SK-N-SH (cell line): ENCODE data around the gene MTMR1.

ENCODE experiments used
- EZH2phosphoT487 ChIP-seq: fragments of 200-600 bp; sonication (generic); IDR thresholded peaks from 2 replicates; pipeline ENCODE4 v1.6.1; 2017; ENCODE audit warnings: low read depth, mixed run types, mild to moderate bottlenecking, antibody characterized with exemption, moderate library complexity, borderline replicate concordance
- GATA2 ChIP-seq: sonication (generic); formaldehyde crosslinking; IDR thresholded peaks from 2 replicates; pipeline ENCODE4 v1.5.0; 2020; ENCODE audit warnings: mild to moderate bottlenecking, missing genetic modification reagents
- JUND ChIP-seq: IDR thresholded peaks from 2 replicates; pipeline ENCODE4 v1.4.0; 2012
- MEF2A ChIP-seq: IDR thresholded peaks from 2 replicates; pipeline ENCODE4 v1.4.0; 2012; ENCODE audit warnings: low read depth, borderline replicate concordance
- MXI1 ChIP-seq: IDR thresholded peaks from 2 replicates; pipeline ENCODE4 v1.6.1; 2012; ENCODE audit warnings: mild to moderate bottlenecking, low read depth, low read length, improper control_type of control experiment
- NRF1 ChIP-seq: IDR thresholded peaks from 2 replicates; pipeline ENCODE4 v1.6.1; 2012; ENCODE audit warnings: low read depth, mild to moderate bottlenecking, low read length
- RAD21 ChIP-seq: IDR thresholded peaks from 2 replicates; pipeline ENCODE4 v1.6.1; 2012; ENCODE audit warnings: mild to moderate bottlenecking, low read length
- SIN3A ChIP-seq: IDR thresholded peaks from 2 replicates; pipeline ENCODE4 v1.6.1; 2012; ENCODE audit warnings: low read depth, mild to moderate bottlenecking, low read length, moderate library complexity, borderline replicate concordance
- YY1 ChIP-seq: IDR thresholded peaks from 2 replicates; pipeline ENCODE4 v1.4.0; 2012; ENCODE audit warnings: low read depth, mild to moderate bottlenecking
- TF ChIP-seq, protein P1 (sequence below): fragments of 200-600 bp; sonication (generic); IDR thresholded peaks from 2 replicates; pipeline ENCODE4 v1.6.1; 2017; ENCODE audit warnings: antibody characterized with exemption, mild to moderate bottlenecking, moderate library complexity
- TF ChIP-seq, protein P2 (sequence below): IDR thresholded peaks from 2 replicates; pipeline ENCODE4 v1.4.0; 2012; ENCODE audit warnings: low read depth
- TF ChIP-seq, protein P3 (sequence below): IDR thresholded peaks from 2 replicates; pipeline ENCODE4 v1.4.0; 2012; ENCODE audit warnings: low read depth, borderline replicate concordance
- TF ChIP-seq, protein P4 (sequence below): IDR thresholded peaks from 2 replicates; pipeline ENCODE4 v1.6.1; 2012; ENCODE audit warnings: mild to moderate bottlenecking, low read depth, low read length, moderate library complexity
- TF ChIP-seq, protein P5 (sequence below): IDR thresholded peaks from 2 replicates; pipeline ENCODE4 v1.4.0; 2012; ENCODE audit warnings: low read depth, borderline replicate concordance

DNA sequence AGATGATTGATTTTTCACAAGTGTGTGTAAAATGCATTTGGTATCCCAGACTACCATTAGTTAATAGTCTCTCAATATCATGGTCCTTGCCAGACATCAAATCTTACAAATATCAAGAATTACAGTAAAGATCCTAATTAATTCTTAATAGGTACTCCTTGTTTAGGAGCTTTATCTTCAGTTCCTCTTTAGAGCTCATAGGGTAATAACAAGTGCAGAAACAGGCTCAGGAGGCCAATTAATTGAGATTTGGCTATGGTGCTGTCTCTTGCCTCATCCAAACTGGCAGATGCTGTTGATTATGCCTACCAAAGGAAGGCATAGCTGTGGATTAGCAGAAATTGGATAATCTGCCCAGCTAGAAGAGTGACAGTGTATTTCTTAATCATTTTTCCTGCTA lies 6.9 kb downstream of the MTMR1 start:
- TF ChIP-seq, protein P1, sequence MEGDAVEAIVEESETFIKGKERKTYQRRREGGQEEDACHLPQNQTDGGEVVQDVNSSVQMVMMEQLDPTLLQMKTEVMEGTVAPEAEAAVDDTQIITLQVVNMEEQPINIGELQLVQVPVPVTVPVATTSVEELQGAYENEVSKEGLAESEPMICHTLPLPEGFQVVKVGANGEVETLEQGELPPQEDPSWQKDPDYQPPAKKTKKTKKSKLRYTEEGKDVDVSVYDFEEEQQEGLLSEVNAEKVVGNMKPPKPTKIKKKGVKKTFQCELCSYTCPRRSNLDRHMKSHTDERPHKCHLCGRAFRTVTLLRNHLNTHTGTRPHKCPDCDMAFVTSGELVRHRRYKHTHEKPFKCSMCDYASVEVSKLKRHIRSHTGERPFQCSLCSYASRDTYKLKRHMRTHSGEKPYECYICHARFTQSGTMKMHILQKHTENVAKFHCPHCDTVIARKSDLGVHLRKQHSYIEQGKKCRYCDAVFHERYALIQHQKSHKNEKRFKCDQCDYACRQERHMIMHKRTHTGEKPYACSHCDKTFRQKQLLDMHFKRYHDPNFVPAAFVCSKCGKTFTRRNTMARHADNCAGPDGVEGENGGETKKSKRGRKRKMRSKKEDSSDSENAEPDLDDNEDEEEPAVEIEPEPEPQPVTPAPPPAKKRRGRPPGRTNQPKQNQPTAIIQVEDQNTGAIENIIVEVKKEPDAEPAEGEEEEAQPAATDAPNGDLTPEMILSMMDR = no peak
- TF ChIP-seq, protein P2, sequence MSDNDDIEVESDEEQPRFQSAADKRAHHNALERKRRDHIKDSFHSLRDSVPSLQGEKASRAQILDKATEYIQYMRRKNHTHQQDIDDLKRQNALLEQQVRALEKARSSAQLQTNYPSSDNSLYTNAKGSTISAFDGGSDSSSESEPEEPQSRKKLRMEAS = no peak
- TF ChIP-seq, protein P3, sequence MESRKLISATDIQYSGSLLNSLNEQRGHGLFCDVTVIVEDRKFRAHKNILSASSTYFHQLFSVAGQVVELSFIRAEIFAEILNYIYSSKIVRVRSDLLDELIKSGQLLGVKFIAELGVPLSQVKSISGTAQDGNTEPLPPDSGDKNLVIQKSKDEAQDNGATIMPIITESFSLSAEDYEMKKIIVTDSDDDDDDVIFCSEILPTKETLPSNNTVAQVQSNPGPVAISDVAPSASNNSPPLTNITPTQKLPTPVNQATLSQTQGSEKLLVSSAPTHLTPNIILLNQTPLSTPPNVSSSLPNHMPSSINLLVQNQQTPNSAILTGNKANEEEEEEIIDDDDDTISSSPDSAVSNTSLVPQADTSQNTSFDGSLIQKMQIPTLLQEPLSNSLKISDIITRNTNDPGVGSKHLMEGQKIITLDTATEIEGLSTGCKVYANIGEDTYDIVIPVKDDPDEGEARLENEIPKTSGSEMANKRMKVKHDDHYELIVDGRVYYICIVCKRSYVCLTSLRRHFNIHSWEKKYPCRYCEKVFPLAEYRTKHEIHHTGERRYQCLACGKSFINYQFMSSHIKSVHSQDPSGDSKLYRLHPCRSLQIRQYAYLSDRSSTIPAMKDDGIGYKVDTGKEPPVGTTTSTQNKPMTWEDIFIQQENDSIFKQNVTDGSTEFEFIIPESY = no peak
- TF ChIP-seq YY1 = no peak
- TF ChIP-seq, protein P4, sequence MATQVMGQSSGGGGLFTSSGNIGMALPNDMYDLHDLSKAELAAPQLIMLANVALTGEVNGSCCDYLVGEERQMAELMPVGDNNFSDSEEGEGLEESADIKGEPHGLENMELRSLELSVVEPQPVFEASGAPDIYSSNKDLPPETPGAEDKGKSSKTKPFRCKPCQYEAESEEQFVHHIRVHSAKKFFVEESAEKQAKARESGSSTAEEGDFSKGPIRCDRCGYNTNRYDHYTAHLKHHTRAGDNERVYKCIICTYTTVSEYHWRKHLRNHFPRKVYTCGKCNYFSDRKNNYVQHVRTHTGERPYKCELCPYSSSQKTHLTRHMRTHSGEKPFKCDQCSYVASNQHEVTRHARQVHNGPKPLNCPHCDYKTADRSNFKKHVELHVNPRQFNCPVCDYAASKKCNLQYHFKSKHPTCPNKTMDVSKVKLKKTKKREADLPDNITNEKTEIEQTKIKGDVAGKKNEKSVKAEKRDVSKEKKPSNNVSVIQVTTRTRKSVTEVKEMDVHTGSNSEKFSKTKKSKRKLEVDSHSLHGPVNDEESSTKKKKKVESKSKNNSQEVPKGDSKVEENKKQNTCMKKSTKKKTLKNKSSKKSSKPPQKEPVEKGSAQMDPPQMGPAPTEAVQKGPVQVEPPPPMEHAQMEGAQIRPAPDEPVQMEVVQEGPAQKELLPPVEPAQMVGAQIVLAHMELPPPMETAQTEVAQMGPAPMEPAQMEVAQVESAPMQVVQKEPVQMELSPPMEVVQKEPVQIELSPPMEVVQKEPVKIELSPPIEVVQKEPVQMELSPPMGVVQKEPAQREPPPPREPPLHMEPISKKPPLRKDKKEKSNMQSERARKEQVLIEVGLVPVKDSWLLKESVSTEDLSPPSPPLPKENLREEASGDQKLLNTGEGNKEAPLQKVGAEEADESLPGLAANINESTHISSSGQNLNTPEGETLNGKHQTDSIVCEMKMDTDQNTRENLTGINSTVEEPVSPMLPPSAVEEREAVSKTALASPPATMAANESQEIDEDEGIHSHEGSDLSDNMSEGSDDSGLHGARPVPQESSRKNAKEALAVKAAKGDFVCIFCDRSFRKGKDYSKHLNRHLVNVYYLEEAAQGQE = no peak
- no peak for TF ChIP-seq GATA2
- no peak for TF ChIP-seq EZH2phosphoT487
- TF ChIP-seq, protein P5, sequence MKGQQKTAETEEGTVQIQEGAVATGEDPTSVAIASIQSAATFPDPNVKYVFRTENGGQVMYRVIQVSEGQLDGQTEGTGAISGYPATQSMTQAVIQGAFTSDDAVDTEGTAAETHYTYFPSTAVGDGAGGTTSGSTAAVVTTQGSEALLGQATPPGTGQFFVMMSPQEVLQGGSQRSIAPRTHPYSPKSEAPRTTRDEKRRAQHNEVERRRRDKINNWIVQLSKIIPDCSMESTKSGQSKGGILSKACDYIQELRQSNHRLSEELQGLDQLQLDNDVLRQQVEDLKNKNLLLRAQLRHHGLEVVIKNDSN = no peak
- no peak for TF ChIP-seq RAD21
- no peak for TF ChIP-seq NRF1
- no peak for TF ChIP-seq SIN3A
- no peak for TF ChIP-seq MXI1
- TF ChIP-seq JUND = no peak
- no peak for TF ChIP-seq MEF2A
